Occipital lobe (tissue), 2 donors: Measurements from ENCODE around the gene LY9. TPM values are rescaled to one million over a fixed set of nuclear protein-coding genes. Genes with fewer than 3 reads are reported as not detected.

Source experiments
- DNase-seq: peaks from one replicate; lab custom pipeline; 2025; lab: John Stamatoyannopoulos, UW
- total RNA-seq: library from RNA; depleted of rRNA; stranded (reverse); fragments of >200 nt; gene quantifications from one replicate; pipeline ENCODE4 v1.2.3, GENCODE V29; 2014

Gene LY9, protein sequence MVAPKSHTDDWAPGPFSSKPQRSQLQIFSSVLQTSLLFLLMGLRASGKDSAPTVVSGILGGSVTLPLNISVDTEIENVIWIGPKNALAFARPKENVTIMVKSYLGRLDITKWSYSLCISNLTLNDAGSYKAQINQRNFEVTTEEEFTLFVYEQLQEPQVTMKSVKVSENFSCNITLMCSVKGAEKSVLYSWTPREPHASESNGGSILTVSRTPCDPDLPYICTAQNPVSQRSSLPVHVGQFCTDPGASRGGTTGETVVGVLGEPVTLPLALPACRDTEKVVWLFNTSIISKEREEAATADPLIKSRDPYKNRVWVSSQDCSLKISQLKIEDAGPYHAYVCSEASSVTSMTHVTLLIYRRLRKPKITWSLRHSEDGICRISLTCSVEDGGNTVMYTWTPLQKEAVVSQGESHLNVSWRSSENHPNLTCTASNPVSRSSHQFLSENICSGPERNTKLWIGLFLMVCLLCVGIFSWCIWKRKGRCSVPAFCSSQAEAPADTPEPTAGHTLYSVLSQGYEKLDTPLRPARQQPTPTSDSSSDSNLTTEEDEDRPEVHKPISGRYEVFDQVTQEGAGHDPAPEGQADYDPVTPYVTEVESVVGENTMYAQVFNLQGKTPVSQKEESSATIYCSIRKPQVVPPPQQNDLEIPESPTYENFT
- total RNA-seq, result not detected

DNA sequence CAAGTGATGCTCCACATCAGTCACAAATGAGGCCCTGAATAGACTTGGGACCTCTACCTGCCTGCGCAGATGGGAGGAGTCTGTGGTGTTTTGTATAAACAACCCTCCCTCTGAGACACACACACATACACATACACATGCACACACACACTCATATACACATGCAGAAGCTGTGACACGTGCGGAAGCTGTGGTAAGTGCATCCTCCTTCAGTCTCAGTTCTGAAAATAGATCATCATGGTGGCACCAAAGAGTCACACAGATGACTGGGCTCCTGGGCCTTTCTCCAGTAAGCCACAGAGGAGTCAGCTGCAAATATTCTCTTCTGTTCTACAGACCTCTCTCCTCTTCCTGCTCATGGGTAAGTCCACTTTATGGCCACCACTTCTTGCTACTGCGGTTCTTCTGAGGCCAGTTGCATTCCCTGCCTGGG lies at the start of gene LY9:
Gene LY9 (plus strand): TSS at position 224 of the 433 bp plus-strand sequence. CDS start 14 bp downstream, at position 238.
- DNase-seq, result no peak

DNA sequence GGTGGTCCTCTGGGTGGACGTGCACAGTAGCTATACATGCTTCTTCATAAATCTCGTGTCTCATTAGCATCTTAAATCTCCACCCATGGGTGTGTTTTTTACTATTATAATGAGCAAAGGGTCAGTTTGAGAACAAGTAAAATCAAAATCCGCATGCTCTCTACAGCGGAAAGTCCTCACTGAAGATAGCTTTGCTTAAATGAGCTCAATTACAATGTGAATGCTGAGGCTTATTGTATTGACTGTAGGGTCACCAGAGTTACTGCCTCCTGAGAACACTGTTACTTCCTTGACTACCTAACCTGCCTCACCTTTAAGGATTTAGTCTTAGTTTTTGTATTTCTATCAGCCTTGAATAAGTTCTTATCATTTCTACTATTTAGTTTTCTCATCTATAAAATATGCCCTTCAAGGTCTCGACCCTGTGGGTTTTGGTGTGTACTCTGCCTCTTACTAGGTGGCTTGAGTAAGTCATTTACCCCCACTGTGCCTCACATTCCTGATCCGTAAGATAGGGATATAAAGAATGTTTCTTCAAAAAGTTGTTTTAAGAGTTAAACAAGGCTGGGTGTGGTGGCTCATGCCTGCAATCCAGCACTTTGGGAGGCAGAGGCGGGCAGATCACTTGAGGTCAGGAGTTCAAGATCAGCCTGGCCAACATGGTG lies 49.0 kb upstream of the LY9 start:
- no peak for DNase-seq

DNA sequence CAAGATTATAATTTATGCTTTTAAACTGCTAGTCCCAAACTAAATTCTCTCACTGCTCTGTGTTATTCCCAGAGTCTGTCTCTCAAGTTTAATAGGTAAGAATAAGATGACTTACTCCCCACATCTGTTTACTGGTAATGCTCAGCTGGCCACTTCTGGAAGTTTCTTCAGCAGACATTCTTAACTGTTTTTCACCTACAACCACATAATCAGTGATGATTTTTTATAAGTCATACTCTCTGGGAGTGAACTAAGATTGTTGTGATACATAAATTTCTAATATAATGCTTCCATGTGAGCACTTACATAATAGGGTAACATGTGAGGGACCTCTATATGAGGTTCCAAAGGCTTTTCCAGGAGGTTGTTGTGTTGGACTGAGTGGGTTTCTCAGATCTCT lies 48.3 kb upstream of the LY9 start:
- no peak for DNase-seq

DNA sequence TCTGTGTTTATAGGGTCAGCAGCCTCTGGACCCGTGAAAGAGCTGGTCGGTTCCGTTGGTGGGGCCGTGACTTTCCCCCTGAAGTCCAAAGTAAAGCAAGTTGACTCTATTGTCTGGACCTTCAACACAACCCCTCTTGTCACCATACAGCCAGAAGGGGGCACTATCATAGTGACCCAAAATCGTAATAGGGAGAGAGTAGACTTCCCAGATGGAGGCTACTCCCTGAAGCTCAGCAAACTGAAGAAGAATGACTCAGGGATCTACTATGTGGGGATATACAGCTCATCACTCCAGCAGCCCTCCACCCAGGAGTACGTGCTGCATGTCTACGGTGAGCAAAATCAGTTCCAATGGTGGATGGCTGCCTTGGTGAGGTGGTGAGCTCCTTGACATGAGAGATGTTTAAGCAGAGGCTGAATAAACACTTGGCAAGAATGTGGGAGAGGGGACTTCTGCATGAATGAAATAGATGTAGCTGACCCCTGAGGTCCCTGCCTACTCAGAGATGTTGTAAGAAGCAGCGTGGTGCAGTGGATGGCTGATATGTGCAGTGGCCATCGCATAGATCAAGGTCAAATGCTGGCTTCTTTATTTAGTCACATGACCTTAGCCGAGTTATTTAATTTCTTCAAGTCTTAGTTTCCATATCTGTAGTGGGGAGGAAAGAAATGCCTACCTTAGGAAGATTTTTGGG lies 47.6 kb upstream of the LY9 start:
- no peak for DNase-seq

DNA sequence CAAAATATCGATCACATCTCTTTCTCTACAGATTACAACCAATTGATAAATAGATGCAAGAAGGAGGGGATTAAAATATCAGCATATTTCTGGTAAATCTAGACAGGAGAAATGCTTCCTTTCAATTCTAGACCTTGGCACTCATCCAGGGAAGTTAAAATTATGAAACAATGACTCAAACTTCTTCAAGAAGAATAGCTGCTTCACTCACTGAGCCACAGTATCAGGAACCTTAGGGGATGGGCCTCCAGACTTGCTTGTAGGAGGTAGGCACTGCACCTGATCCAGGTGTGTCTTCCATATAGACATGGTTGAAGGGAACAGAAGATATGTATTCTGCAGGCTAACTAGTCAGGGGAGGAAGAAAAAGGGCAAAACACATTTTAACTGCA lies 47.1 kb upstream of the LY9 start:
- DNase-seq, result no peak

DNA sequence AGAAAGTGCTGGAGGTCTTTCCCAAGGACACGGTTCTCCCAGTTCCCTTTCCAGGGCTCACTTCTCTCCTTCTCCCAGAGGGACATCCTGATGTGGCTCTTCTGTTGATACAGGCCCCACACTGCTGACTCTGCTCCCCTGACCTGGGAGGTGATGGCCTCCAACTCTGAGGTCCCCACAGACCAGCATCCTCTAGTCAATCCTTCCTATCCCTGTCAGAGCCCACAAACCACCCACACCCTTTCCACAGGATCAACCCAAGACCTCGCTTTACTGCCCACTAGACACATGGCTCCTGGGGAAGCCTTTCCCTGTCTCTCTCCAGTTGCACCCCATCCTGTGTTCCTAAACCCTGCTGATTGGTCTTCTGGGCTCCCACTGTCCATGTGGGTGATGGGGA lies 45.4 kb upstream of the LY9 start:
- no peak for DNase-seq

DNA sequence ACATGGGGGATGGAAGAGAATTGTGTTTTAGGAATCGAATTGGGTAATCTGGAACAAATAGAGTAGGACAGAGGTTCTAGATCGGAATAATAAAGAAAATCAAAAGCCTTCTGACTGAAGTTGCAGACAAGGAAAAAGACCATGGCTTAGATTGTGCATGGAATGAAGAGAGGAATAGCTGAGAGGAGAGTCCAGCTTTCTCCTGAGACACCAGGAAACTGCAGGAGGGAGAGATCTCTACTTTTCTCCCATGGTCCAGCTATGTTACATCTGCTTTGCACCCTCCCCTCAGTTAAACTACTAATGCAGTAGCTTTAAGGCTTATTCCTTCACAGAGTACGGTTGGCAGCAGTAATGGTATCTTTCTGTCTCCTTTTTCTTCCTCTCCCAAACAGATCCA lies 43.6 kb upstream of the LY9 start:
- DNase-seq, result no peak

DNA sequence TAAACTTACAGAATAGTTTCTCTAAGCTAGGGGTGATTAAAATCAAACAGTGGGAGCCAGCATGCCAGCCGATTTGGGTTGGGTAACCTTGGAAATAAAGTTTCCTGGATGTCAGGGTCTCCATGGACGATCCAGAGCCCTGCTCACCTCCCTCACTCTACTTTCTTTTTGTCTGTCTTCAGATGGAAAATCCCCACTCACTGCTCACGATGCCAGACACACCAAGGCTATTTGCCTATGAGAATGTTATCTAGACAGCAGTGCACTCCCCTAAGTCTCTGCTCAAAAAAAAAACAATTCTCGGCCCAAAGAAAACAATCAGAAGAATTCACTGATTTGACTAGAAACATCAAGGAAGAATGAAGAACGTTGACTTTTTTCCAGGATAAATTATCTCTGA lies 43.0 kb upstream of the LY9 start:
- DNase-seq, result no peak

DNA sequence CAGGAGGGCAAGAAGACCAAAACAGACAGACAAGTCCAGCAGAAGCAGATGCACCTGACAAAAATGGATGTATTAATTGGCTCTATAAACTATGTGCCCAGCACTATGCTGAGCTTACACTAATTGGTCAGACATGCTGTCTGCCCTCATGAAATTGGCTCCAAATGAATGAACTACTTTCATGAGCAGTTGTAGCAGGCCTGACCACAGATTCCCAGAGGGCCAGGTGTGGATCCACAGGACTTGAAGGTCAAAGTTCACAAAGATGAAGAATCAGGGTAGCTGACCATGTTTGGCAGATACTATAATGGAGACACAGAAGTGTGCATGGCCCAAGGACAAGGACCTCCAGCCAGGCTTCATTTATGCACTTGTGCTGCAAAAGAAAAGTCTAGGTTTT lies 42.4 kb upstream of the LY9 start:
- no peak for DNase-seq

DNA sequence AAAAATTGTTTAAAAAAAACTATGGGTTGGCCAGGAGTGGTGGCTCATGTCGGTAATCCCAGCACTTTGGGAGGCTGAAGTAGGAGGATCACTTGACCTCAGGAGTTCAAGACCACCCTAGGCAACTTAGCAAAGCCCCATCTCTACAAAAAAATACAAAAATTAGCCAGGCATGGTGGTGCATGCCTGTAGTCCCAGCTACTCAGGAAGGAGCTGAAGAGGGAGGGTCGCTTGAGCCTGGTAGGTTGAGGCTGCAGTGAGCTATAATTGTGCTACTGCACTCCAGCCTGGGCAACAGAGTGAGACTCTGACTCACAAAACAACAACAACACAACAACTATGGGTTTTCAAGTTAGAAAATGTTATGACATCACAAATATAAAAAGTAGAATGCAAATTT lies 40.5 kb upstream of the LY9 start:
- DNase-seq, result no peak

DNA sequence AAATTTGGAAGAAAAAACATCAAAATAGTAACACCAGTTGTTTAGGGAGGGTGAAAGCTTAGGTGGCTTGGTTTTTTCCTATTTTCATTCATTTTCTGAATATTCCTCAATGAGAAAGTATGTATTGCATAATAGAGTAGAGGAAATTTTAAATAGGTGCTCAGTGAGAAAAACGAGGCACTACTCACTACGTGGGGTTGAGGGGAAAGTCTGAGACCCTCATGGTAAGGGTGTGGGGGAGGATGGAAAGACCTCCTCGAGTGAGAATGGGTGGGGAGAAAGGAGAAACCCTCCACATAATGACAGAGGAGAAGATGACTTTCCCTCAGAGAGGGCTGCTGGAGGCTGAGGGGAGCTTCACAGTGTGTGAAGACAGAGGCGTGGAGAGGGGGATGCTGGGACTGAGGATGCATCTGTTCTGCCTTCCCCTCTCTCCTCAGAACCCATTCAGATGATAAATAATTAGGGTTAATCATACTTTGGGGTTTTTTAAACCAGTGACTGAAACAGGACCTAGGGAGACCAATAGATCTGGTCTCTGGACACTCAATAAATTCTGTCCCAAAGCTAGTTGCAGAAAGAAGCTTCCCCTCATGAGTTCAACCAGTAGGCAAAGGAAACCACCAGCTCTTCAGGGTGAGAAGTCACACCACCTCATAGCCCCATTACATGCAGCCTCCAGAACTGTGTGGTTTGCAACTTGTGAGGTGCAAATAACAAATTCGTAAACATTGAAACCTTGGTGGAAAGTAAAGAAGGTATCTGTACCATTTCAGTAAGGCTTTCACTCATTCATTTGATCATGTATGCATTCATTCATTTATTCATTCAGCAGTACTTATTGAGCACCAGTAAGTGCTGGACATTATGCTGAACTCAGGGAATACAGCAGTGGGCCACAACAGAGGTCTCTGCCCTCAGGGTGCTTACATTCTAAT lies 39.8 kb upstream of the LY9 start:
- no peak for DNase-seq

DNA sequence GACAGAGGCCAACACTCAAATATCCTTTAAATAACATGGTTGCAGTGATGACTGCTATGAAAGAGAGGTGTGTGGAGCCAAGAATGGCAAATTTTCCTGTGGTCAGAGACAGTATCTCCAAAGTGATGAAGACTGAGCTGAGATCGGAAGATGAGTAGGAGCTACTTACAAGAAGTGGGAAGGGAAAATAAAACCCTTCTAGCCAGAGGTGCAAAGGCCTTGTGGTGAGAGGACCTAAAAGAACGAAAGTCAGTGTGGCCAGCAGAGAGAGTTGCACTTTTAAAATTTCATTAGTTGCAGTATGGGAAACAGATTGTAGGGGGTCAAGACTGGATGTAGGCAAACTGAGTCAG lies 39.1 kb upstream of the LY9 start:
- DNase-seq, result no peak

DNA sequence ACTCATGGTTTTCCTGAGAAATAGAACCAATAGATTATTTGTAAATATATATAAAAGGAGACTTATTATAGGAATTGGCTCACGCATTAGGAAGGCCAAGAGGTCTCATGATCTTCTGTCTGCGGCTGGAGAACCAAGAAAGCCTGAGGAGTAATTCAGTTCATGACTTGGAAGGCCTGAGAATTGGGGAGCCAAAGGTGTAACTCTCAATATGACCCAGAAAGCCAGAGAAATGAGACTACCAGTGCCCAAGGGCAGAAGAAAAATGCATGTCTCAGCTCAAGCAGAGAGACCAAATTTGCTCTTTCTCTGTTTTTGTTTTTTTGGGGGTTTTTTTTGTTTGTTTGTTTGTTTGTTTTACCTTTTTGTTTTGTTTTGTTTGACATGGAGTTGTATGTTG lies 37.5 kb upstream of the LY9 start:
- DNase-seq, result no peak

DNA sequence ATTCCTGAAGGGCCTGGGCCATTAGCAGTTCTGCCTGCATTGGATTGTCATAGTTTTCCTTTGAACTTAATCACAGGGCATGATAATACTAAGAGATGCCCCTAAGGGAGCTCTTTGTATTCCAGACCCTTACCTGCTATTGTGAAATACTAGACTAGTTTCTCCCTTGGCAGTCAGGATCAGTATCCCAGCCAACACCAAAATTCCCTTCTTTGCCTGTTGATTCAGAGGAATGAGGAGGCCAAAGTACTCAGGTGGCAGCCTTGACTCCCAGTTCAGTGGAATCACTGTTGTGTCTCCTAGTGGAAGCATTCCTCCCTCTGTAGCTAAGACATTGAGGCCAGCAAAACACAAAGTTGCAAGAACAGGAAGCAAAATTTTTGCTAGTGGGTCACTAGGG lies 36.2 kb upstream of the LY9 start:
- DNase-seq, result no peak

DNA sequence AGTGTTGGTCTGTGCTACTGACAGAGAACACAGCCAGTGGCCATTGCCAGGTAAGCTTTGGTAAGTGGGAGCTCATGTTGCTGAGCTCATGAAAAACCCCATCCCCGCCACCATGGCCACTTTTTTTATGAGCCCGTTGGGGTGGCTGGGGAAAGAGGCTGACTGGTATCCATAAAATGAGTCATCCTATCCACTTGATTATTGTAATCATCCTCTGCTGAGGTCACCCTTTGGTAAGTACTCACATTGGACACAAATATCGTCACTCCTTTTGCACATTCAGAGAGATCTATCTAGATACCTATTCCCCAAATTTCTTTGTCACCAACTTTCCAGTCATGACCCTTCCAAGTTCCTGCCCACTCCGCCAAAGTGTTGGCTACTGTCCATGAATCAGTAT lies 34.9 kb upstream of the LY9 start:
- DNase-seq, result no peak

DNA sequence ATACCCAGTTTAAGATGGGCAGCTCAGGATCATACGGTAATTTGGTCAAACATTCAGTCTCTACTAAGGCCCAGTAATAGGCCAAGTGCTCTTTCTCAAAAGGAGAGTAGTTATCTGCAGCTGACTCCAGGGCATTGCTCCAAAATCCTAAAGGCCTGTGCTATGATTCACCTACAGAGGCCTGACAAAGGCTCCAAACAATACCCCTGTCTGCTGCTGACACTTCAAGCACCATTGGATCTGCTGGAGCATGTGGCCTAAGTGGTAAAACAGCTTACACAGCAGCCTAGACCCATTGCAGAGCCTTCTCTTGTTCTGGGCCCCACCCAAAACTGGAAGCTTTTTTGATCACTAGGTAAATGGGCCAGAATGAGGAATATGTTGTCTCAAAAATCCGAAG lies 34.1 kb upstream of the LY9 start:
- no peak for DNase-seq

DNA sequence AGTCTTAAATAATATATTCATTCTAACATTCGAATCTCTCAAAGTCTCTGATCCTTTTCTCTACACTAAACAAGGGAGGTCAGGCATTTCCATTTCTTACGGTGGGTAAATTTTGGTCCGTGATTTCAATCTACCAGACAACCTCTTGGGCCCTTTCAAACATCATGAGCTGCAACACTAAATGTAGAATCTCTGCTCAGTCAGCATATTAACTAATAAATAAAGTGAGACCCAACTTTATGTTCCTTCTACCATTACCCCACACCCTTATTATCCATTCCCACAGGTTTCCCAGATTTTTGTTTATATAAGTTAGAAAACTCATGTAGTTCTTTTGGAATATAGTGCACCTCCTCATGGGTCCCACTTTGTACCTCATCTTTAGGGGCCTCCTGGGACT lies 32.0 kb upstream of the LY9 start:
- DNase-seq, result no peak

DNA sequence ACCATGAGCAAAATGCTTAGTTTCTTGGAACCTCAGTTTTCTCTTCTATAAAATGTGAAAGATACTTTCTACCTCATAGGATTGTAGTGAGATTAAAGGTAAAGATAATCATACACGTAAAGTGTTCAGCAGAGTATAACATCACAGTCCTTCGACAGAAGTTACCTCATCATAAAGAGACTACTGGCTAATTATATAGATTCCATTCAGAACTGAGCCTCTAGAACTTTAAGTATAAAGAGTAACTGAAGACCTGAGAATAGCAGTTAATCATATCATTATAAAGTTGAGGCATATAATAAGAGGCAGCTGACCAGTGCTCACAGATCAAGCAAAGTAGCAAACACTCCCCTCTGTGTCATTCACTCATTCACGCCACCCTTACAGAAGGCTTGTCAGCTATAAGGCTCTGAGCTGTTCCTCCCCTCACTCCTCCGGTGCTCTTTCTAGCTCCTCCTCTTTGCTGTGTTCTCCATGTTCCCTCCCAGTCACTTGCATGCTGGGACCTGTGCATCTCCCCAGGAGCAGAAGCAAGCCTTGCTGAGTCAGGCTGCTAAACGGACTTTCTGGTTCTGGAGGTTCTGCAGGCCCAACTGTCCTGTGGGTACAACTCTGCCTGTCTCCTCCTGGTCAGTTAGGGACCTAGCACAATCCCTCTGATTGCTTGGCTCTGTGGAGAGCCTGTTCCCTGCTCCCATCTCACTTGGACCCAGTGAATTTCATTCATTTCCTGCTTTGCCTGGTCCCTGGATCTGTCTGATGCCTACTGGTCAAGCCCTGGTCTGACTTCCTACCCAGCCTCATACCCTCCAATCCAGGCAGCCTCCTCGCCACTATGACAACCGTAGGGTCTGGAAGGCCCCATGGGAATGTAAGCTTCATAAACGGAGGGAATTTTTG lies 28.3 kb upstream of the LY9 start:
- no peak for DNase-seq

DNA sequence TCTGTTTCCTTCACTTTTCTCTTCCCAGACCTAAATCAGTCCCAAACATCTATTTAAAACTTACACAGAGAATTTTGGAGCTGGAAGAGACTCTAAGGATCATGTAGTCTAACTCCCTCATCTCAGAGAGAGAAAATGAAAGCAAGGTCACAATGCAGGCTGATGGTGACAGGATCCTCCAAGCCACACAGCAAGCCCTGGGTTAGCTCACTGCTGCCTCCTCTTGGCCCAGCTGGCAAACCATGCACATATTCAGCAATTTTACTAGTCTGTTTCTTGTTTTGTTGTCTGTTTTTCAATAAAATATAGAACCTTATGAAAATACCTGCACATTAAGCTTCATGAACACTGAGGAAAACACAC lies 27.7 kb upstream of the LY9 start:
- no peak for DNase-seq

DNA sequence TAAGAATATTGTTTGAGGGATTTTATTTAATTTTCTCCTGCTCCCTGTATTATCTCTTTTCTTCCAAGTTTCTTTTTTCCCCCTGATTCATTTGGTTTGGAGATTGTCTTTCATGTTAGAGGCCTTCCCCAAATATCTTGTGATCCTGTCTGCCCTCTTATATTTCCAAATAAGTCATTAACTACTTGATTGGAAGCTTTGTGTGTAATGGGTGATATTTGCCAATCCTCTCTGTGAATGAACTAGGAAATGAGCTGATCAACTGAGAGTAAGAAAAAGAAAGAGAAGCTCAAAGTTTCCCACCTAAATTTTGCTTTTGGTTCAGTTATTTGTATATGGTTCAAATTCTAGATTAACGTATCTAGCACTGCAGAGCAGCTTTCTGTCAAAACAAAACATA lies 23.6 kb upstream of the LY9 start:
- no peak for DNase-seq
